Measurements from ENCODE around the gene EVA1C.
"Not testable (repeated sequence)": the region's sequence is repeated elsewhere in the genome, so short reads cannot be mapped to it uniquely, and the experiment has no call there.

EVA1C gene

DNA sequence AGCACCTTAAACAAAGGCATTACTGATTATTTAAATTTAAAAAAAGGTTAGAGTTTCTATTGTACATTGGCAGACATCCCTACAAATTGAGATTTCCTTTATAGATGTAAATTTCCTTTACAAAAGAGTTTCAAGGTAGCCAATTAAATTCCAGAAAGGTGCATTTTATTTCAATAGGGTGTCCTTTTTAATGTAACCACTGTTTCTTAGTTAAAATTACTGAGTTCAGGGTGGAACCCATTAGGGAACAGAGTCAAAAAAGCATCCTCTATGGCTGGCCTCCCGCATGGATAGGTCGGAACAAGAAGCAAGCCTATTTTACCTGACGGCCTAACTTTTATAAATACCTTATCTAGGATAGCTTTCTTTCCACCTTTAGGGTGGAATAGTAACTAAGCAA is 148.4 kb downstream of the EVA1C start:
- no peaks in the 10 kb centered on the region for H3K4me1 ChIP-seq (ENCODE audit: control insufficient read depth, insufficient read depth, low read length)
- WGBS (ENCODE audit: insufficient coverage, insufficient read length): no CpG with 5 or more reads among the region's 3 CpGs
- H3K4me3 ChIP-seq (ENCODE audit: low read length): no peak overlapping the region
- H3K27ac ChIP-seq (ENCODE audit: low read length): no peak overlapping the region
- no peaks in the 10 kb centered on the region for H3K9me3 ChIP-seq (ENCODE audit: control insufficient read depth, insufficient read depth, low read length)
- DNase-seq (ENCODE audit: low read depth, low spot score): no peak
- H3K36me3 ChIP-seq (ENCODE audit: control insufficient read depth, insufficient read depth, low read length): no peaks in the 10 kb centered on the region
- no peaks in the 10 kb centered on the region for H3K27me3 ChIP-seq (ENCODE audit: control insufficient read depth, insufficient read depth, low read length)

- H3K27me3 ChIP-seq (ENCODE audit: control insufficient read depth, insufficient read depth, low read length); H3K36me3 ChIP-seq (ENCODE audit: control insufficient read depth, insufficient read depth, low read length); H3K9me3 ChIP-seq (ENCODE audit: control insufficient read depth, insufficient read depth, low read length); H3K4me3 ChIP-seq (ENCODE audit: low read length); DNase-seq (ENCODE audit: low read depth, low spot score); H3K4me1 ChIP-seq (ENCODE audit: control insufficient read depth, insufficient read depth, low read length); H3K27ac ChIP-seq (ENCODE audit: low read length): not testable (repeated sequence)
- no CpG with 5 or more reads among the region's 1 CpG for WGBS (ENCODE audit: insufficient coverage, insufficient read length)
Observed at GRCh38 chr21:32561476-32561875, 149.0 kb downstream of the EVA1C start.

GRCh38 chr21:32562426-32562825 is 149.9 kb downstream of the EVA1C start:
- Histone ChIP-seq H3K4me1 (ENCODE audit: control insufficient read depth, insufficient read depth, low read length) (no peaks in the 10 kb centered on the region), H3K4me3 (ENCODE audit: low read length) (no peak overlapping the region), H3K36me3 (ENCODE audit: control insufficient read depth, insufficient read depth, low read length) (no peaks in the 10 kb centered on the region), H3K9me3 (ENCODE audit: control insufficient read depth, insufficient read depth, low read length) (no peaks in the 10 kb centered on the region), H3K27ac (ENCODE audit: low read length) (no peak overlapping the region), H3K27me3 (ENCODE audit: control insufficient read depth, insufficient read depth, low read length) (no peaks in the 10 kb centered on the region)
- WGBS (ENCODE audit: insufficient coverage, insufficient read length): no CpG with 5 or more reads among the region's 5 CpGs
- DNase-seq (ENCODE audit: low read depth, low spot score): no peak

DNA sequence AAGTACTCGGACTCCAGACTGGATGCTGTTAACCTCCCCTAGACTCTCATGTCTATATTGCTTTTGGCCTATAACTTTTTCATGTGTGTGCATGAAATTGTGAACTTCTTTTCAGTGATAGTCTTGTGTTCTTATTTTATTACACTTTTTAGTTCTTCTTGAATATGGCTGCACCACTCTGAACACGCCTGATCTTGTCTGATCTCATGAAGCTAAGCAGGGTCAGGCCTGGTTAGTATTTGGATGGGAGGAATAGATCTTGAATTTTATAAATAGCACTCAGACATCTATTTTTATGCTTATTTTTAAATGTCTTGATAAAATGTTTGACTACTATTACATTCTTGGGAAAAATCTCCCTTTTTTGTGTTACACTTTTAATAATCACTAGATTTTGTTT is 150.4 kb downstream of the EVA1C start:
- Histone ChIP-seq H3K27ac (ENCODE audit: low read length) (no peak overlapping the region), H3K9me3 (ENCODE audit: control insufficient read depth, insufficient read depth, low read length) (no peaks in the 10 kb centered on the region), H3K27me3 (ENCODE audit: control insufficient read depth, insufficient read depth, low read length) (no peaks in the 10 kb centered on the region), H3K4me3 (ENCODE audit: low read length) (no peak overlapping the region), H3K36me3 (ENCODE audit: control insufficient read depth, insufficient read depth, low read length) (no peaks in the 10 kb centered on the region), H3K4me1 (ENCODE audit: control insufficient read depth, insufficient read depth, low read length) (0 out of 2 replicates have a peak, but pooled peaks cover 1% of the 10 kb centered on the region)
- no peak for DNase-seq (ENCODE audit: low read depth, low spot score)
- no CpG with 5 or more reads among the region's 2 CpGs for WGBS (ENCODE audit: insufficient coverage, insufficient read length)
